ENCODE results near the gene ESRRG.

The ESRRG gene

GRCh38 chr1:216702170-216702569 is 21.1 kb downstream of the ESRRG start:
- no peak for DNase-seq

DNA sequence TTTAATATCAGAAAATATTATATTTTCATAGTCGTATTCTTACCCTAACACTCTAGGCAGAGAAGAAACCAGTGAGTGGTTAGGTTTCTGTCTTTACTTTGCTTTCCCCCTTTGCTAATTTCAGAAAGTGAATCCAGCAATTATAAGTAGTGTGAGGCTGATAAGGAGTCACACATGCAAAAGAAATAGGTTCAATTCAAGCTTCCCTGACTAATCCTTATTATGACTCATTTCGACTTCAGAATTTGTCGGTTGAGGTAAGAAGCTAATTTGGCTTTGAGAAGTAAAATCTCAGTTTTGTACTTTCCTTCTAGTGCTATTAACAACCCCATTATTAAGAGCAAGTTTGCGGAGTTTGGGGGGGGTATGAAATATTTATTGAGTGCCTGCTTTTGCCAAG is 22.4 kb downstream of the ESRRG start:
- DNase-seq: no peak

DNA sequence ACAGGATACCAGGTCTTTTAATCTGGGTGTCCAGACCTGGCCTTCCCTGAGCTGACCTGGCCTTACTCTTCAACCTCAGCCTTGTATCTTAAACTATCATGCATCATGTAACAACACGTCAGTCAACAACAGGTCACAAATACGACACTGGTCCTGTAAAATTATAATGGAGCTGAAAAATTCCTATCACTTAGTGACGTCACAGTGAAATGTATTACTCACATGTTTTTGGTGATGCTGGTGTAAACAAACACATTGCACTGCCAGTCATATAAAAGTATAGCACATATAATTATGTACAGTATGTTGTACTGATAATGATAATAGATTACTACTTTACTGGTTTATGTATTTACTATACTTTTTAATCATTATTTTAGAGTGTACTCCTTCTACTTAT is 31.5 kb downstream of the ESRRG start:
- no peak for DNase-seq

- DNase-seq: no peak
Observed at GRCh38 chr1:216690603-216691002, 32.6 kb downstream of the ESRRG start.

- no peak for DNase-seq
Observed at GRCh38 chr1:216688127-216688657, 35.0 kb downstream of the ESRRG start.

DNA sequence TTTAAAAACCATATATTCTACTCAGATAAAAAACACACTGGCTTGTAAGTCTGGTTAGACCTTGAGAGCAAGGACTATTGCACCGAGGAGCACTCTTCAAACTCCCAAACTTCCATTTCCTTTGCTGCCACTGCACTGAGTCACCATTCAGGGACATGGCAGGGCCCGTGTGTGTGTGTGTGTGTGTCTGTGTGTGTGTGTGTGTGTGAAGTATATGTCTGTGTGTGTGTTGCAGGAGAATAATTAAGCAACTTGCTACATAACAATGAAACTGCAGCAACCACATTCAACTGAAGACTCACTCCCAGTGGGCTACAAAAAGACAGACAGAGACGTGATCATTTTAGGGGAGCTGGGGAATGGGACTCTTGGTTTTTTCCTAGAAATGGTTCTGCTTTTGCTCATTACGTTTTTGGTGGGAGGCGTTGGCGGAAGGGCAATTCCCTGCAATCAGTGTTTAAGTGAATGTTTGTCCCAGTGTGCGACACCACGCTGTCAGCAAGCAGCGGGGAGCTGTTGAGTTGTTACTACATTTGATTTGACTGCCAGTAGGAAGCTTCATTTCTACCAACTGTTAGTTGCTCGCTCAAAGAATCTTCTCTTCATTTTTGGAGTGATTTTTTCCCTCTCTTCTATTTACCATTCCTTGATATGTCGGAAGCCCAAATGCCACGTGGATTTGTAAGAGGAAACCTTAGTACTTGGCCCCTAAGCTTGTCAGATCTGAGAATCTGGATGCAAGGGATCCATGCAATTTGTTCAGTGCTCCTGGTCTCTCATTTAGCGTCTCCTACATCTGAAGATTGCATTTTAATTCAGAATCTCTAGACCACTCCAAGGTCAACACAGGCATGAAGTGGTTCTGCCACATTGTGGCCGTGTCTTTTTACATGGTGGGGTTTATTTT is 36.1 kb downstream of the ESRRG start:
- no peak for DNase-seq

DNA sequence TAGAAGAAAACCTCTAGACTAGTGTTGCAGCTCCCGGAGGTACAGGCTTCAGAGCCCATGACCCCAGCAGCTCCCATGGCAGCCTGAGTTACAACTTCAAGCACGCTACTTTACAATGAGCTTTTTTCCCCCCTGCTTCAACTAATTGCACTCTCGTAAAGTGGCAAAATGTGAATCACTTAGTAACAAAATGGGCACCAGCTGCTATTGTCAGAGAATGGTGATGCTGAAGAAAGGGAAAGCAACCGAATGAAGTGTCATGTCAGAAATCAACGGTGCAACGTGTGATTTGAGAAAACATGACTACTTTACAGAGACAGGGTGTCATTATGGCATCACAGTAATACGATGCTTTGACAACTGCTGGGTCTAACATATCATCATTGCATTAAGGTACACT is 40.5 kb downstream of the ESRRG start:
- no peak for DNase-seq

- DNase-seq: no peak
Observed at GRCh38 chr1:216679108-216679507, 44.1 kb downstream of the ESRRG start.

DNA sequence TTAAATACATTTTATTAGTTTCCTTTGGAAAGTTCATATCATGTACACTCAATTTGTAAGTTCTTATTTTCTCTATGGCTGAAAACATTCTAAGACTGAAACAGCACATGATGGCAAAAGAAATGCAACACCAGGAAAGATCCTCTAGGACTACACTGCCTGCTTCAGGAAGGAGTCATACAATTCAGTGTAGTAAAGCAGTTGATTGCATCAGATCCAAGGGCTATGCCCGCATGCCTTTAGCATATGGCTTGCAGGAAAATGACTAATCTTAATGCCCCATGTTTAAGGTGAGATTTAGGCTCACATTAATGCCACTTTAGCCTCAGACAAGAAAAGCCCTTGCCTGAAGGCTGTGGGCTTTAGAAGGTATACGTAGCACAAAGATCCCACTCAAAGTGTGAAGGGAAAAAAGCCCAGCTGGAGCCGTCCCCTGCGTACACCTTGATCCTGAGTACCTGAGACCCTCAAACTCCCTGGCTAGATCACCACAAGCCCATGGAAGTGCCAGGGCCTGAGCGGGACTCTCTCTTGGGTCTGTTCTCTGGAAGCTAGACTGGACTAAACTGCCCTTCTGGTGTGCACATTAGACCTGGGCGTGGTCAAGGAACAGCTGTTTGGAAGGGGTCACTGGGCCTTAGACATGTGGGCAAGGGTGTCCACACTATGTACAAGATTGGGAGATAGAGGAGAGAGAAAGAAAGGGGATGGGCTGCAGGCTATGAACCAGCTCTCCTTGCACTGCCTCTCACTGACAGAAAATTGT is 52.9 kb downstream of the ESRRG start:
- no peak for DNase-seq

GRCh38 chr1:216666441-216666840 is 56.8 kb downstream of the ESRRG start:
- DNase-seq: no peak

DNA sequence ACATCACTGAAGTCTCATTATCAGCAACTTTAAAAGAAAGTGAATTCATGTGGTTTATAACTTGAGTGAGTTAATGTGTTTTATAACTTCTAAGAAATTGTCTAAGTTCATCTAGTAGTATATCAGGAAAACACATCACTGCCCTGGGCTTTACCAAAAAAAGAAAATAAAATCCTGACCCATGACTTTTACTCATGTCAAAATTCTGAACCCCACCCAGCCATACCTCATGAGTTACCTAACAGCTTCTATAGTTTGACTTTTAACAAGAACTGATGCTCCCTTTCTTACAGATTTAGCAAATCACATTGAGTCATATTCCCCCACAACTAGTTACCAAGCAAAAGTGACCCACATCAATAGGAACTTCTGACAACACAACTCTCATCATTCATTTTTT is 57.4 kb downstream of the ESRRG start:
- no peak for DNase-seq

- no peak for DNase-seq
Observed at GRCh38 chr1:216665406-216665805, 57.8 kb downstream of the ESRRG start.

GRCh38 chr1:216662681-216663080 is 60.5 kb downstream of the ESRRG start:
- DNase-seq: no peak

DNA sequence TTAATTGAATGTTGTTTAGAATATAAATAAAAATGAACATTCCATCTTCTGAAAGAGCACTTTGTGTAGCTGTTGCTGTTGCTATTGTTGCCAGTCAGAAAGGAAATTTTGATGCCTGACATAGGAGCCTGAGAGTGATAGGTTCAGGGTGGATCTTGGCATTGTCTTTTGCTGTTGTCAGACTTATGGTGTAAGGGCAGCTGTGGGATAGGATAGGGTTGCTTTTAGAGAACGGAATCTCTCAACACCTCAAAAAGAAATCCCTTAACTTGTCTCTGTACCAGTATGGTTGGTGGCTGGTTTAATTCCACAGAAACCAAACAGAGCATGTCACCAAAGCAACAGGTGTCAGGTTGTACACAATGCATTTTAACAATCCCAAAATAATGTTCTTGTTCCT is 62.7 kb downstream of the ESRRG start:
- no peak for DNase-seq

DNA sequence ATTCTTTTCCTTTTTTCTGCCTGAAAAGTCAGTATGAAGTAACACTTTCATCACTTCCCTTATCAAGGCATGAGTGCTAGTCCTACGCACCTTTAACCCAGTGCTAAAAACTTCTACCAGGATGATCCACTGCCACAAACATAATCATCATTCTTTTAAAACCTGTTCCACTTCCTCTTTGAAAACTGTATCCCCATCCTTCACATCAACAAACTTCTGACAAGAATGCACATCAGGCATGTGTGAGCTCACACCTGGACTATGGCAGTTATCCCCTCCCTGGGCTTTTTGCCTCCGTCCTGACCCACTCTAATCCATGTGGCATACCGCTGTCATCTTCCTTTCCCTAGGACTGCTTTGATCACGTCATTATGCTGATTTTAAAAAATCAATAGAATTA is 70.2 kb downstream of the ESRRG start:
- DNase-seq: no peak

DNA sequence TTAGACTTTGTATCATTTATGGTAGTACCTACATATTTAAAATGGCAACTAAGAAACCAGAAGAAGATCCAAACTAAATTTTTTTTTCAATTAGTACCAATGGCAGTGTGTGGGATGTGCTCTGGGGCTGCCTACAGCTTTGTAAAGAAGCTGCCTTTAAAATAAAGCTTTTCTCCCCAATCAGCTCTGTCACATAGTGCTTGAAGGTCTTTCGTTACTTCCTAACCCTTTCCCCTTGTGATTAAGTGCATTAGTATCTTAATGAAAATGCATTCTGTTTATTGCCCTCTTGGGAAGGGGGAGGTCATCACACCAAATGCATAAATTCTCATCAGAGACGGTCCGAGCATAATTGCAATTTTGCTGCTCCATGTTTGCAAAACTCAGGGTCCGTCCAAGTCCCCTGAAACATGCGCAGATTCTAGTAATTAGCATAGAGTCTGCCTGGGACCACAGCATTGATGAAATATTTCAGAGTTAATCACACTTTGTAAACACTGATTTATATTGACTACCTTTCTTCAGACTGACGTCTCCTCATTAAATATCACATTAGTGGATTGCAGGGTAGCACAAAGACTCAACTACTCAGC is 71.3 kb downstream of the ESRRG start:
- no peak for DNase-seq

DNA sequence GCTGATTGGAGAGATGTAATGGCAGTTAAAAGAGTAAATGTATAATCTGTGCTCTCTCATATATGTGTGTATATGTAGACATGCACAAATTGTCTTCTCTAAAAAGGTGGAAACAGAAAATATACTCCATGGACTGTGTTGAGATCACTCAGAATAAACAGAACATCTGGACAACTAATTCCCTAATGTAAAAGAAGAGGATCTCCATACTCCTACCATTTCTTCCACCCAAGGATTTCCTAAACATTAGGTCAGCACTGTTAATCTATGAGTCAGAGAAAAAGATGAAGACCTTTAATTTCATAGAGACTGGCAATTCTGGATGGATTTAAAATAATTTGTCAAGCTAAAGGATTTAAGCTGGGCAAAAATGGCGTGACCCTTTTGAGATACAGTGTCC is 80.1 kb downstream of the ESRRG start:
- no peak for DNase-seq

DNA sequence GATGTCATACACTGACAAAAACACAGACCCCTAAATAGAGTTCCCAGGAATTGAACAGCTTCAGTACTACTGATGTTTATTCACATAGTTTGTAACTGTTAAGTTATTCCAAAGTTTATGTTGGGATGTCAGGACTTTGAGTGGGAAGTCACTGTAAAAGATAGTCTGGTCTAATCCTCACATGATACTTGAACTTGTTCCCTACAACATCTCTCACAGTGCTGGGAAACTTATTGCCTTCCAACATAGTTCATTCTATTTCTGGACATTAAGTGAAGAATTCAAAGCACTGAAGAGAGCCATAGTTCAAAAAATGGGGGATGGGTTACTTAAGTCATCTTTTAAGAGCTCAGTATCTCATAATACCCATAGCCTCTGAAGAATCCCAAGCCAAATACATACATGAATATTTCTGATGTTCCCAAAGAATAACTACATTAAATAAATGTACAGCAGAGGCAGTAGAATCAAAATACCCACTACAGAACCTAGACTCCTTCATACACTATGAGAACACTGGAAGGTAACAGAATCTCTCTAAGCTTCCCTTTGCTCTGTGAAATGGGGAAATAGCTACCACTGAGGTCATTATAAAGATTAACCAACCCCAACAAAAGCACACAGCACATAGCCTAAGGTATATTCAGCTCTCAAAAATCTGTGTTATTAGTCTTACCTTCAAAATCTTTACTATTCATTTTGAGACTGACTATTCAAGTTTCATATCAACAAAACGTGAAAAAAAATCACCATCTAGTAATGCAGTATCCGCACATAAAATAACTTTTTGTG is 81.4 kb downstream of the ESRRG start:
- no peak for DNase-seq

DNA sequence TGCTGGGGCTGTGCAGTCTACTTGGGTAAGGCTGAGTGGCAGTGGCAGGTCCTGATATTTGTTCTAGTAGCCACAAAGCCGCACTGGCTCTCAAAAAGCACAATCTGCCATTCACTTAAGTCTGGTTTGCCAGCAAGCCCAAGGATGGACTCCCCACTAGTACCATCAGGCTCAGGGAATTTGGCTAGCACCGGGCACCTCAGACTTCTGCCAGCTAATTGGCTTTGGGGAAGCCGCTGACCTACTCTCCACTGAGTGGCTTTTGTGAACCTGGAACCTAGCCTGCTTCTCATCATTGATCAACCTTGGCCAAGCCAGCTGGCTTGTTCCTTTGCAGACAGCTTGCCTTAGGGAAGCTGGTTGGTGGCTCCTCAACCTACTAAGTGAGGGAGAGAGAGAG is 83.1 kb downstream of the ESRRG start:
- no peak for DNase-seq

DNA sequence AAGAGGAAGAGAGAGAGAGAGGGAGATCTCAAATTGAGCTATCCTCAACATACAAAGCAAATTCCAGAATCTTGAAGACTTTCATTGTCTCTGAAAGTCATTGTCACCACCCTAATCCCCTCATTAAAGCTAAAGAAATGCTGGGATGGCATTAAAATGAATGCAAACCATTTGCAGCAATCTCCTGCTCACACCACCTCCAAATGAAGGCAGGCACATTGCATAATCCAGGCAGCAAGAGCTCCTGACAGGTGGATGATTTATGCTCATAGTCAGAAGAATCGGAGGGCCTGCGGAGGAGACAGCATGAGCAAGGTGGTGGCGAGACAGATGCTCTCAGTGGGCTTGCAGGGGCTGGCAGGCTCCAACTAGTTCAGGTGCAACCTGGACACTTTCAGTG is 90.2 kb downstream of the ESRRG start:
- no peak for DNase-seq

- DNase-seq: no peak
Observed at GRCh38 chr1:216630532-216630931, 92.7 kb downstream of the ESRRG start.

- DNase-seq: no peak
Observed at GRCh38 chr1:216627252-216627651, 96.0 kb downstream of the ESRRG start.

Data from activated T-cell treated with anti-CD3 and anti-CD28 coated beads, Interleukin-2, amount 50 U/mL, for 1 hour (primary cell).